Testis (tissue), 2 donors: ENCODE results near the gene ITPRID1.

Experiments used
- CTCF ChIP-seq, 3 experiments: fragments of 450-650 bp in 2 of 3; fragments of 200-600 bp in 1 of 3; sonication (generic) in 1 of 3; IDR thresholded peaks; one replicate each; pipeline ENCODE4 v1.5.1; 2016 to 2019; ENCODE audit warnings: antibody characterized with exemption in 3 of 3, mild to moderate bottlenecking in 2 of 3, moderate library complexity in 1 of 3
- POLR2A ChIP-seq: fragments of 450-650 bp; IDR thresholded peaks from one replicate; pipeline ENCODE4 v1.6.1; 2017; ENCODE audit warnings: antibody characterized with exemption, mild to moderate bottlenecking, moderate library complexity

GRCh38 chr7:31563951-31564350 is 50.1 kb downstream of the ITPRID1 start:
- no peak for TF ChIP-seq CTCF (IDR thresholded peaks at IDR 0.05)
- TF ChIP-seq POLR2A: no peak
